ENCODE results near the gene SND1. TPM values are rescaled to one million over a fixed set of nuclear protein-coding genes. Genes with fewer than 3 reads are reported as not detected.
A peak's percentile ranks its signal among the peaks of the same experiment; 100 is the strongest.

SND1 gene
- total and polyA plus RNA-seq, 2 of the 4 experiments (the other 2 are of a cell fraction), result 154 to 294 TPM

DNA sequence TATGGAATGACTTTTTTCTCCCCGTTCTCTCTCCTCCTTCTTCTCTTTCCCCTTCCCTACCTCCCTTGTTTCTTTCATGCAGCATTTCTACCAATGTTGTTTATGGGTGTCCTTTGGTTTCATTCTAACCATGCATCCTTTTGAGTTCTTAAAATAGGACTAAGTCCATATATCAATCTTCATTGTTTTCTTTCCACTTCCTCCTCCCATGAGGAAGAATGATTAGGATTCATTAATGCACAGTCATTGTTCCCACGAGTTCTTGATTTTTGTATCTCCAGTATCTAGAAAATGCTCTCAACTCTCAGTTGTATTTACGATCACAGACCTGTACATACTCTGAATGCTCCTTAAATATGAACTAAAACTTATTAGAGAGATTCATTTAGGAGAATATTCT lies 226.0 kb downstream of the SND1 start:
- Histone ChIP-seq H3K9me1 (ENCODE audit: insufficient read depth, low read length) (peaks cover 22% of the 10 kb centered on the region), H3K14ac (replicated peaks; ENCODE audit: low read depth, low read length) (no peak overlapping the region), H3K4me3 (ENCODE audit: insufficient read depth, low read depth, low read length) (no peak overlapping the region), H2BK120ac (ENCODE audit: low read depth, low read length) (no peak overlapping the region), H4K8ac (ENCODE audit: low read depth in 2 of 2, low read length in 2 of 2) (no peak overlapping the region), H3K4me1 (ENCODE audit: control insufficient read depth, insufficient read depth, low read length) (peaks cover 11% of the 10 kb centered on the region), H3K18ac (ENCODE audit: low read depth, low read length) (no peak overlapping the region), H2BK15ac (ENCODE audit: low read depth, low read length) (no peak overlapping the region), H3K9ac (ENCODE audit: low read depth, low read length) (no peak overlapping the region), H3K27ac (ENCODE audit: insufficient read depth, low read length) (no peak overlapping the region), H3K9me3 (ENCODE audit: control insufficient read depth, insufficient read depth, low read length) (no peaks in the 10 kb centered on the region), H4K5ac (ENCODE audit: low read depth, low read length) (no peak overlapping the region), H3K23ac (ENCODE audit: low read depth, low read length) (no peak overlapping the region), H2AK5ac (ENCODE audit: low read depth, low read length) (no peak overlapping the region), H2BK20ac (ENCODE audit: low read depth, low read length) (no peak overlapping the region), H2AK9ac (replicated peaks; ENCODE audit: low read depth, low read length, poor library complexity) (no peak overlapping the region), H3K79me1 (ENCODE audit: low read depth in 1 of 2, low read length in 2 of 2) (peaks cover 44 to 86% of the 10 kb centered on the region in 2 experiments), H3K56ac (ENCODE audit: extremely low read depth, insufficient read depth, low read length) (no peak overlapping the region), H2BK5ac (ENCODE audit: low read depth, low read length, poor library complexity, severe bottlenecking) (no peak overlapping the region), H4K20me1 (ENCODE audit: insufficient read depth, low read length) (peaks cover 62% of the 10 kb centered on the region), H3K4me2 (ENCODE audit: low read depth, low read length) (no peak overlapping the region), H3K4ac (ENCODE audit: low read depth, low read length) (no peak overlapping the region), H3K36me3 (ENCODE audit: control insufficient read depth, insufficient read depth, low read length) (0 out of 2 replicates have a peak, but pooled peaks cover 2% of the 10 kb centered on the region), H3K27me3 (ENCODE audit: control insufficient read depth, insufficient read depth, low read length) (no peaks in the 10 kb centered on the region), H4K91ac (ENCODE audit: insufficient read depth, low read depth, low read length) (no peak overlapping the region), H2AFZ (replicated peaks; ENCODE audit: low read length, poor library complexity) (no peak overlapping the region)
- TF ChIP-seq MAZ (IDR thresholded peaks at IDR 0.05; ENCODE audit: borderline replicate concordance, low read depth, low read length) (no peak), SMC3 (IDR thresholded peaks at IDR 0.05; ENCODE audit: low read depth, low read length) (no peak), NFE2L2 (IDR thresholded peaks at IDR 0.05; ENCODE audit: low read depth, low read length) (peak; percentile 81), MAFK (IDR thresholded peaks at IDR 0.05; ENCODE audit: low read depth, low read length) (no peak), CTCF (conservative IDR thresholded peaks at IDR 0.05; ENCODE audit: low read depth, low read length) (no peak)
- TF ChIP-seq, protein P1, sequence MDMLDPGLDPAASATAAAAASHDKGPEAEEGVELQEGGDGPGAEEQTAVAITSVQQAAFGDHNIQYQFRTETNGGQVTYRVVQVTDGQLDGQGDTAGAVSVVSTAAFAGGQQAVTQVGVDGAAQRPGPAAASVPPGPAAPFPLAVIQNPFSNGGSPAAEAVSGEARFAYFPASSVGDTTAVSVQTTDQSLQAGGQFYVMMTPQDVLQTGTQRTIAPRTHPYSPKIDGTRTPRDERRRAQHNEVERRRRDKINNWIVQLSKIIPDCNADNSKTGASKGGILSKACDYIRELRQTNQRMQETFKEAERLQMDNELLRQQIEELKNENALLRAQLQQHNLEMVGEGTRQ (IDR thresholded peaks at IDR 0.05; ENCODE audit: low read depth, low read length), result no peak
- TF ChIP-seq, protein P2, sequence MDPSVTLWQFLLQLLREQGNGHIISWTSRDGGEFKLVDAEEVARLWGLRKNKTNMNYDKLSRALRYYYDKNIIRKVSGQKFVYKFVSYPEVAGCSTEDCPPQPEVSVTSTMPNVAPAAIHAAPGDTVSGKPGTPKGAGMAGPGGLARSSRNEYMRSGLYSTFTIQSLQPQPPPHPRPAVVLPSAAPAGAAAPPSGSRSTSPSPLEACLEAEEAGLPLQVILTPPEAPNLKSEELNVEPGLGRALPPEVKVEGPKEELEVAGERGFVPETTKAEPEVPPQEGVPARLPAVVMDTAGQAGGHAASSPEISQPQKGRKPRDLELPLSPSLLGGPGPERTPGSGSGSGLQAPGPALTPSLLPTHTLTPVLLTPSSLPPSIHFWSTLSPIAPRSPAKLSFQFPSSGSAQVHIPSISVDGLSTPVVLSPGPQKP (IDR thresholded peaks at IDR 0.05; ENCODE audit: borderline replicate concordance, low read depth, low read length), result no peak
- no CpG with 5 or more reads among the region's 3 CpGs for whole genome bisulfite sequencing, 2 experiments (ENCODE audit: extremely low coverage in 2 of 2, insufficient read length in 1 of 2)
- no TSS peak for BruUV-seq (replicated peaks)
- dilution Hi-C loops (cut with HindIII; ENCODE audit: low sequenced_read_pairs, unreplicated experiment) (no loop called here), intact Hi-C loops (cut with micrococcal nuclease) (no loop called here), in situ Hi-C loops (cut with MboI; ENCODE audit: low sequenced_read_pairs) (no loop called here)
- no peak for DNase-seq
- ChIA-PET CTCF (no interaction called here), POLR2A (ENCODE audit: unreplicated experiment) (no interaction called here)
- no peak for ATAC-seq (ENCODE audit: low read depth)
